Measurements from ENCODE around the gene PCNX3.

PCNX3 gene

GRCh38 chr11:65615229-65615949, at the start of gene PCNX3:
Gene PCNX3 (plus strand): TSS chr11:65615776. CDS start chr11:65616312, 536 bp downstream.
- peak; percentile 100 for DNase-seq

DNA sequence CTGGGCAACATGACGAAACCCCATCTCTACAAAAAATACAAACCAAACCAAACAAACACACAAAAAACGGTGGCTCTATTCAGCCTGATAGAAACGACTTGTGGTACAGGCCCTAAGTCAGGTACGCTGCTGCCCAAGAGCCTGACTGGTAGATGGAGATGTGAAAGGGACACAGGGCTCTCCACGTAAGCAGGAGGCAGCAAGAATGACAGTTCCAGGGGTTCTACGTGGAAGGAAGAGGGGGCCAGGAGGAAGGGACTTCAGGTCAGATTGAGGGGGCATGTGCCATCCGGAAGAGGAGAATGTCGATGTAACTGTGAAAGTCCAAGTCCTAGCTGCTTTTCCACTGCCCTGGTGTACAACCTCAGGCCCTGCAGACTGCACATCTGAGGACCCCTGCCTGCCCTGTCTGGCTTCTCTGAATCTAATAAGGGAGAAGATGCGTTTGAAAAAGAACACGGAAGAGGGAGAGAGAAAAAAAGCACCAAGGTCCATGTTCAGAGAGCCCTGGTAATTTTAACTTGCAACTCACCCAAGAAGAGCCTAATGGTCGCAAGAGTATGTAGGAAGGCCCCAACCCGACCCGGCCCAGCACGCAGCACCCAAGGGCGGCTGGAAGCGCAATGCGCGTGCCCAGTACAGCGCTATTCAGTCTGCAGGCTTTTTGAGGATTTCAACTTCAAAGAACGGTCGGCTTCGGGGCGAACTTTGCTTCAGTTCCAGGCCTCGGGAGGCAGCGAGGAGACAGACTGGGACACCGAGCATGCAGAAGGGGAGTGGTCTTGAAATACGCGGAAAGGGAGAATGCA, 46.2 kb upstream of the PCNX3 start:
- DNase-seq = no peak

DNA sequence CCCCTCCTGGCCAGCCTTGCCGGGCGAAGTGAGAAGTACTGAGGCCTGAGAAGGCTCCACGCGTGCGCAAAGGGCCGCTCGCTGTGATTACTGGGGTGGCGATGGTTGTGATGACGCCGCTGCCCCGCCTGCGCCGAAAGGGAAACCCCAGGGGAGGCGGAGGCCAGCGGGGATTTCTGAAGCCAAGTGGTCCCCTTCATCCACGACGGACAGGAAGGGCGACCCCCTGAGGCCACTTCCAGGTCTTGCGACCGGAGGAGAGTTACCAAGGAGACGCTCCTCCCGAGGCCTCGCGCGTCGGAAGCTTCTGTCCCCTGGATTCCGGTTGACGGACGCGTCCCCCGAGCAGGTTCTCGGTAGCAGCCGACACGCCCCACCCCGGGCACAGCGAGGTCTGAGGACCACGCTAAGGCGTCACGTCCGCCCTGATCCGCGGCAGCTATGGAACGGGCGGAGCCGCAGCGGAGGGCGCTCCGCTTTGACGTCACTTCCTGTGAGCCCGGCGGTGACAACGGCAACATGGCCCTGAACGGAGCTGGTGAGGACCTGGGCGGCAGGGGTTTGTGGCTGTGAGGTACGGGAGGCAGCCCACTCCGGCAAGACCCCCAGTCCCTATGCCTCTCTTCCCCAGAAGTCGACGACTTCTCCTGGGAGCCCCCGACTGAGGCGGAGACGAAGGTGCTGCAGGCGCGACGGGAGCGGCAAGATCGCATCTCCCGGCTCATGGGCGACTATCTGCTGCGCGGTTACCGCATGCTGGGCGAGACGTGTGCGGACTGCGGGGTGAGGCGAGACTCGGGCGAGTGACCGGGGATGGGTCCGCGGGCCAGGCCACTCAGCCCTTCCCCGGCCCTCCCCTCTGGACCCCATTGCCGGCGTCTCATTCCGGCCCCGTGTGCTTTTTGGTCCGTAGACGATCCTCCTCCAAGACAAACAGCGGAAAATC, 45.3 kb upstream of the PCNX3 start, which contains the start of gene ZNRD2:
TSS of gene ZNRD2 (plus strand) at position 505 of the 946 bp plus-strand sequence. CDS start at position 520, 15 bp downstream.
- DNase-seq = peak; percentile 98

DNA sequence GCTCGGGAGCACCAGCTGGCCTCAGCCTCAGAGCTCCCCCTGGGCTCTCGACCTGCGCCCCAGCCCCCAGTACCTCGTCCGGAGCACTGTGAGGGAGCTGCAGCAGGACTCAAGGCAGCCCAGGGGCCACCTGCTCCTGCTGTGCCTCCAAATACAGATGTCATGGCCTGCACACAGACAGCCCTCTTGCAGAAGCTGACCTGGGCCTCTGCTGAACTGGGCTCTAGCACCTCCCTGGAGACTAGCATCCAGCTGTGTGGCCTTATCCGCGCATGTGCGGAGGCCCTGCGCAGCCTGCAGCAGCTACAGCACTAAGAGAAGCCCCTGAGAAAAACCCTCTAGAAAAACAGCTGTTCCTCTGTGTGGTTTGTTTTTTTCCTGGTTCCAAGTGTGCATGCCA, 44.2 kb upstream of the PCNX3 start:
- no peak for DNase-seq

GRCh38 chr11:65571940-65572339, 43.6 kb upstream of the PCNX3 start:
- DNase-seq = no peak

DNA sequence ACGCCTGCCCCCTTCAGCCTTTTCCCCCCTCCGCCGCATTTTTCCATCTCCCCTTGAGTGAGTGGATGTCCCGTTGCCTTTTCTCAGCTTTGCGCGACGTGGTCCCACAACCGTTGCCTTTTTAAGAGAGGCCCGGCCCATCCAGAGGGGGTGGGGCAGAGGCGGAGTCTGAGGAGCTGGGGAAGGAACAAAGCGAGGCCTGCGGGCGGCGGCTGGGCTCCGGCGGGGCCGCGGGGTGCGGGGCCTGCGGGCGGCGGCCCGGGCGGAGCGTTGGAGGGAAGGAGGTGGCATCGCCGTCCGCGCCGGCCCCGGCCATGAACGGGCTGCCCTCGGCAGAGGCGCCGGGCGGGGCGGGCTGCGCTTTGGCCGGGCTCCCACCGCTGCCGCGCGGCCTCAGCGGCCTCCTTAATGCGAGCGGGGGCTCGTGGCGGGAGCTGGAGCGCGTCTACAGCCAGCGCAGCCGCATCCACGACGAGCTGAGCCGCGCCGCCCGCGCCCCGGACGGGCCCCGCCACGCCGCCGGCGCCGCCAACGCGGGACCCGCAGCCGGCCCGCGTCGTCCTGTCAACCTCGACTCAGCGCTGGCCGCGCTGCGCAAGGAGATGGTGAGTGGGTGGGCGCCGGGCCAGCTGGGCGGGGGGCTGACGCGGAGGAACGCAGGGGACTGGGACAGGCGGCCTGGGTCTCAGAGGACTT, 43.1 kb upstream of the PCNX3 start, which contains the start of gene FAM89B:
TSS of gene FAM89B (plus strand) at position 183 of the 696 bp plus-strand sequence. CDS start at position 315, 132 bp downstream.
- DNase-seq = peak; percentile 92

- DNase-seq = no peak
These were observed 42.0 kb upstream of the PCNX3 start for GRCh38 chr11:65573391-65574079.

GRCh38 chr11:65574109-65574810, 41.3 kb upstream of the PCNX3 start:
- peak; percentile 97 for DNase-seq

DNA sequence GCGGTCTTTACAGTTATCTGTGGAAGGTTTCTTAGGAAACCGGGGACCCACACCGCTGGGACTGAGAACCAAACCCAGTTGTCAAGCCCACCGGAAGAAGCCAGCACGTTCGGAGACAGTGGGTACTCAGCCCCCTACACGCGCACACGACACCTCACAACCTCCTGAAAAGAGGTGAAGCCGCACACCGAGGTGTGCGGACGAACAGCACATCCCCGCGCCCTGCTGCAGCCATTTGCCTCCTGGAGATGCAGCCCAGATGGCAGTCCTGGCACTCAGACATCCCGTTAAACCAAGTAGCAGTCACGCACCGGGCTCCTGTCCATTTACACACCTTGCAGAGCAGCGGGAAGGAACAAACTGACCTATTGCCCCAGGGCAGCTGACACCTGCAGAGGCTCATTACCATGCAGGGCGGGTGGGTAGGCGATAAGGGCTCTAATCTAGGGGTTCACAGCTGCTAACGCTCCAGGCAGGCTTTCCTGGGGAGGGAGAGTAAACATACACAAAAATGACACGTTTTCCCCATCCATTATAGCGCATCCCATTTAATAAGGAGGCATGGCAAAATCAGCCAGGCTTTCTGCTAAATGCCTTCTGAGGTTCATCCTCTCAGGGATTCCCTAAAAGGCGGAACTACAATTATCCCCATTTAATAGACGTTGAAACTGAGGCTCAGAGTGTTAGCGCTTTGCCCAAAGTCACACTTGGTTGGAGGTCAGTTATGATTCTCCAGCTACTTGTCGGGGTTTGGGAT, 40.6 kb upstream of the PCNX3 start:
- DNase-seq = no peak

GRCh38 chr11:65575568-65576231, 39.9 kb upstream of the PCNX3 start, which contains the start of gene EHBP1L1:
Gene EHBP1L1 (plus strand): TSS chr11:65576053. CDS start chr11:65576303, 250 bp downstream.
- peak; percentile 89 for DNase-seq

DNA sequence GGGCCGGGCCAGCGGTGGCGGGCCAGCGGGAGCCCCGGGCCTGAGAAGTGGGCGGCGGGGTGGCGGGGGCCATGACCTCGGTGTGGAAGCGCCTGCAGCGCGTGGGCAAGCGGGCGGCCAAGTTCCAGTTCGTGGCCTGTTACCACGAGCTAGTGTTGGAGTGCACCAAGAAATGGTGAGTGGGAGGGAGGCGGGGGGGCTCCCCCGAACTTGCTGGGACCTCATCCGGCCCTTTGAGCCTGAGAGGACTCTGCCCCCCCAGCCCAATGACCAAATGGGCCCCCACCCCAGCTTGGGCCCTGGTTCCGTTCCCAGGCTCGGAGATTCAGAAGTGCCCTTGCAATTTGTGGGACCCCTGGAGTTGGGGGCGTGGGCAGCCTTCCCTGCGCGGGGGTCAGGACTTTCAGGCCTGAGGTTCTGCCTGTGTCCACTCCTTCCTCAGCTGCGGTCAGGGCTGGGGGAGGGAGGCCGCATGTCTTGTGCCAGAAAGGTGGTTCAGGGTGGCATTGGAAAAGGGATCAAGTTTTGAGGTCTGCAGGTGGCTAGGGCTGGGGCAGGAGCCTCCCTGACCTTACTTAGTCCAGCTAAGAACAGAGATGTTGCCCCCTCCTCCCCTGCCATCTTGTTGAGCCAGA, 39.2 kb upstream of the PCNX3 start:
- no peak for DNase-seq

- DNase-seq = peak; percentile 48
These were observed 38.5 kb upstream of the PCNX3 start for GRCh38 chr11:65576867-65577755.

DNA sequence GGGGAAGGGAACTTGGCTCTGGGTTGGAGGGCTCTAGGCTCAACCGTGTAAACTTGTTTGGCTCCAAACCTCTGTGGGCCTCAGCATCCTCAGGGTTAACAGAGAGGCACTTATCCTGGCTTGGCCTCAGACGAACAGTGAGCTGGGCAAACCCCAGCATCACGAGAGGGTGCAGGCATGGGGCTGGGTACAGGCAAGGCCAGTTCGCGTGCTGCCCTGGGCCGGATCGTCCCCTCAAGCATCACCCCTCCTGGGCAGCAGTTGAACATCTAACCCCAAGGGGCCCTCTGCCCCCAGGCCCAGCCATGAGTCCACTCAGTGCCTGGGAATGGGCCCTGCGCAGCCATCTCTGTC, 37.8 kb upstream of the PCNX3 start:
- no peak for DNase-seq

DNA sequence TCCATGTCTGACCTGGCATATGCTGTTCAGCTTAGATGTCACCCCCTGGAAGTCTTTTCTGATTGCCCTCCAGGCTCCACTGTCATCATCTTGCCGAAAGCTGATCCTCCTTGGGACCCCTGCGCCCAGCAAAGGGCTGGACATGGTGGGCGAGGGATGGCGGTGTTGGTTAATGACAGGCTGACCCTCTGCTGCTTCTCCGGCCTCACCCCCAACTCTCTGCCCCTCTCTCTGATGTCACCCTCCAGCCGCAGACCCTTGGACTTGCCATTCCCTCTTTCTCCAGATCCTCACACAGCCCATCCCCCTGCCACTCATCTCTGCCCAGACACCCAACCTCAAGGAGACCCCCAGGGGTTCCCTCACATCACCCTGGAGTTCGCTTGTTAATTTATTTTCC, 37.4 kb upstream of the PCNX3 start:
- no peak for DNase-seq

DNA sequence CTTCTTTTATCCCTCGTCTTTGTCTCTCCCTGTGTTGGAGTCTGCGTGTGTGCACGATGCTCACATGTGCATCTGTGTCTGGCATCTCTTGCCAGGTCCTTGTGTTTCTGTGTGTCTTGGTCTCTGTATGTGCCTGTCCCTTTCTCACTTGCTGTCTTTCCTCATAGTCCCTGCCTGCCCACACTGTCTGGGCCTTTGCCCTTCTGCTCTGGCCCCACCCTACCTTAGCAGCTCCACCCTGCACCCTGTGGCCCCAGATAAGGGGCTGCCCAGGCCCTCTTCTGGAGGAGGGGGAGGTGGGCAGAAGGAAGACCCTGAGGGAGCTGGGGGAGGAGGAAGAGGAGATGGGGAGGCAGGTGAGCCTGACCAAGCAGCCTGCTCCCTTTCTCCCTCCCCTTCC, 36.9 kb upstream of the PCNX3 start:
- DNase-seq = no peak

- no peak for DNase-seq
These were observed 36.3 kb upstream of the PCNX3 start for GRCh38 chr11:65579291-65579690.

- no peak for DNase-seq
These were observed 35.4 kb upstream of the PCNX3 start for GRCh38 chr11:65580031-65580692.

All from CD4-positive, alpha-beta T cell treated with Interleukin-21 for 1 hour (primary cell).